Mucosa of rectum (tissue), 2 donors: ENCODE data around the gene LENG8.

Experiments used
- H3K27ac ChIP-seq, 2 donors: one replicate each; pipeline ENCODE4 v1.7.0; 2013; ENCODE audit warnings: inconsistent platforms in 2 of 2, low read depth in 2 of 2, low read length in 2 of 2
- H3K27me3 ChIP-seq, 2 donors: one replicate each; pipeline ENCODE4 v1.7.0; 2013; ENCODE audit warnings: low read length in 2 of 2; ENCODE audit not compliant: control insufficient read depth in 2 of 2, insufficient read depth in 2 of 2
- H3K36me3 ChIP-seq, 2 donors: one replicate each; pipeline ENCODE4 v1.7.0; 2013; ENCODE audit warnings: low read length in 2 of 2; ENCODE audit not compliant: control insufficient read depth in 2 of 2, insufficient read depth in 2 of 2
- H3K4me1 ChIP-seq, 2 donors: one replicate each; pipeline ENCODE4 v1.7.0; 2013; ENCODE audit warnings: low read length in 2 of 2, mild to moderate bottlenecking in 1 of 2; ENCODE audit not compliant: control insufficient read depth in 2 of 2, insufficient read depth in 2 of 2
- H3K4me3 ChIP-seq, 2 donors: one replicate each; pipeline ENCODE4 v1.7.0; 2013; ENCODE audit warnings: low read length in 2 of 2
- H3K9ac ChIP-seq, 2 donors: one replicate each; pipeline ENCODE4 v1.7.0; 2013; ENCODE audit warnings: low read length in 2 of 2, low read depth in 1 of 2, mild to moderate bottlenecking in 1 of 2
- H3K9me3 ChIP-seq, 2 donors: one replicate each; pipeline ENCODE4 v1.7.0; 2013; ENCODE audit warnings: low read length in 2 of 2; ENCODE audit not compliant: control insufficient read depth in 2 of 2
- donor health status: healthy.
- donor health status: Normal muscosa, but diverticular disease.

LENG8 gene

DNA sequence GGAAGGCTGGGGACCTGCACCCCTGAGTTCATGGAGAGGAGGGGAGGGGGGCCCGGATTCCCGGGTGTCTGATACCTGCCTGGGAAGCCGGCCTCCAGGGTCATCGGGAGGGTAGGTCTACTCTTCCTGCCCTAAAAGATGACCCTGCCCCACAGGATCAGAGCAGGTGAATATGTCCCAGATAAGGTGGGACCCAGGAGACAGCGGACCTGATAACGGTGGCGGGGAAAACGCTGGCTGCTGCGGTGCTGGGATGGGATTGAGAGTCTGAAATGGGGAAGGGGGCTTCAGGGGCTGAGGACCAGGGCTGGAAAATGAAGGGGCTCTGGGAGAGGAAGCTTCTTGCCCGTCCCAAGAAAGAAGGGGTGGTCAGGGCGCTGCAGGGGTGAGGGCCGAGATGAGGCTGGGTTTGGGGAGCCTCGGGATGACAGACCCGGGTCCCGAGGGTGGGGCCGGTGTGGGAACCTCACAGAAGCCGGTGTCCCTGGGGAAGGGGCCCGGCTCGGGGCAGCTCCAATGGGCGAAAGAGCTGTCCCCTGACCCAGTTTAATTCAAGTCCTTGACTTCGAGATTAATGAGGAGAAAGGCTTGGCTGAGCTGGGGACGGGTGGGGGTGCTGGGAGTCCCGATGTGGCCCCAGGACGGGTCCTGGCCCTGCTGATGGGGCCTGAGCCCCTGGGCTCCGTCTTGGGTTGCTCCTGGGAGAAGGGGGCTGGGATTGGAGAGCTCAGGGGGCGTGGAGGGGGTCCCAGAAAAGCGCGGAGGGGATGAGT is 32.9 kb upstream of the LENG8 start:
- Histone ChIP-seq H3K27me3 (peaks cover 22 to 29% of the 10 kb centered on the region in 2 donors), H3K27ac (no peak overlapping the region), H3K36me3 (no peaks in the 10 kb centered on the region), H3K9ac (no peak overlapping the region), H3K4me3 (no peak overlapping the region), H3K9me3 (no peaks in the 10 kb centered on the region), H3K4me1 (no peaks in the 10 kb centered on the region)

DNA sequence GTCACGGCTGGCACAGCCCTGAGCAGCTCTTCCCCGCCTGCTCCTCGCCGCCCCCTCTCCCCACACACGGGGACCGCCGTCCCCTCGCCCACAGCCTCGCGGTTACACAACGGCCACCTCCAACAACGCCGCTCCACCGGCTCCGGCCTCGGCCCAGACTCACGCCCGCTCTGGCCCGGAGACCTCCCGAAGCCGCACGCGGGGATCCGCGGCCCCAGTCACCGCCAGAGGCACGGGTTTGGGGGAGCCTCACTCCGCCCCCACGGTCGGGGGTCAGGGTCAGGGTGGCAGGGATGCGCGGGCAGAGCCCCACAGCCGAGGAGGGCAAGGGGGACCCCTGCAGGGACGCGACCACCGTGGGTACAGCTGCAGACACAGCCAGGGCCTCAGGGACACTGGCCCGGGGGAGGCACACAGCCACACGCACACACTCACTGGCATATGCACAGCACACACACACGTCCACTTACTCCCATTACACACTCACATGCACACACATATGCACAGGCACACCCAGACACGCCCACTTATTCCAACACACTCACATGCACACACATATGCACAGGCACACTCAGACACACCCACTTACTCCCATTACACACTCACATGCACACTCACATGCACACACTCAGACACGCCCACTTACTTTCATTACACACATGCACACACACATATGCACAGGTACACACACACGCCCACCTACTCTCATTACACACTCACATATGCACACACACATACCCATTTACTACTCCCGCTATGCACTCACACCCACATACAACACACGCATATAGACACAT is 32.1 kb upstream of the LENG8 start:
- no peaks in the 10 kb centered on the region for H3K9me3 ChIP-seq
- peaks cover 22 to 30% of the 10 kb centered on the region in 2 donors for H3K27me3 ChIP-seq
- H3K4me1 ChIP-seq: no peaks in the 10 kb centered on the region
- H3K36me3 ChIP-seq: no peaks in the 10 kb centered on the region
- no peak overlapping the region for H3K4me3 ChIP-seq
- H3K27ac ChIP-seq: no peak overlapping the region
- H3K9ac ChIP-seq: no peak overlapping the region

DNA sequence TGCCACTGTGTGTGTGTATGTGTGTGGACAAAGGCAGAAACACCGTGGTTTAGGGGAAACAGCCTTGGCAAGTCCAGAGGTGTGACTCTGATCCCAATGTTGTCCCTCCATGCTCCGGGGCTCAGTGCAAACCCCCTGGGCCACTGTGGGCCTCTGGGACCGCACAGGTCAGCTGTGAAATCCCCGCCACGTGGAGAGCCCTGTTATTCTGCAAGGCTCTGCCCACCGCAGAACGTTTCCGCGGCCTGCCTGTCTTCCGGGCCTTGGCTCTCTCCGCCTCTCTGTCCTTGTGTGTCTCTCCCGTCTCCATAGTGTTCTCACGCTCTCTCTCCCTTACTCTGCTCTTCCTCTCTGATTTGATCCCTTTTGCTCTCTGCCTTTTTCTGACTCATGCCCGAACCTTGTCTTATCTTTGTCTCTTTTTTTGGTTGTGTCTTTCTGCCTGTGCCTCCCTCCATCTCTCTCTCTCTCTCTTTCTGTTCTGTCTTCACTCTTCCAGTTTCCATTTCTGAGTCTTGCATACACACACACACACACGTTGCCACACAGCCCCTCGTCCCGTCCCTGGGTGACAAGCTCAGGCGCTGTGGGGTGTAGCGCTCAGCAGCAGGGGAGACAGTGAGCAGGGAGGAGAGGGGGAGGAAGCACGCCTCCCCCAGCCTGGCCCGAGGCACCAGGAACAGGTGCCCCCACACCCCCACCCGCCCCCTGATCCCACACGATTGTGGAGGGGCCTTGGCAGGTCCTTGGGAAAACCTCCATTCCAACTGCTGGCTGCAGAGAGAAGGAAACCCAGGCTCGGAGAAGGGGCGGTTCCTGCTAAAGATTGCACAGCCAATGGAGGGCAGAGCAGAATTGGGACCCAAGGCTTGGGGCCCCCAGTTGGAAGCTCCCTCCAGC is 30.7 kb upstream of the LENG8 start:
- H3K9ac ChIP-seq: no peak overlapping the region
- H3K27ac ChIP-seq: no peak overlapping the region
- no peaks in the 10 kb centered on the region for H3K9me3 ChIP-seq
- H3K4me3 ChIP-seq: no peak overlapping the region
- no peaks in the 10 kb centered on the region for H3K36me3 ChIP-seq
- H3K27me3 ChIP-seq: peaks cover 22 to 31% of the 10 kb centered on the region in 2 donors
- no peaks in the 10 kb centered on the region for H3K4me1 ChIP-seq

DNA sequence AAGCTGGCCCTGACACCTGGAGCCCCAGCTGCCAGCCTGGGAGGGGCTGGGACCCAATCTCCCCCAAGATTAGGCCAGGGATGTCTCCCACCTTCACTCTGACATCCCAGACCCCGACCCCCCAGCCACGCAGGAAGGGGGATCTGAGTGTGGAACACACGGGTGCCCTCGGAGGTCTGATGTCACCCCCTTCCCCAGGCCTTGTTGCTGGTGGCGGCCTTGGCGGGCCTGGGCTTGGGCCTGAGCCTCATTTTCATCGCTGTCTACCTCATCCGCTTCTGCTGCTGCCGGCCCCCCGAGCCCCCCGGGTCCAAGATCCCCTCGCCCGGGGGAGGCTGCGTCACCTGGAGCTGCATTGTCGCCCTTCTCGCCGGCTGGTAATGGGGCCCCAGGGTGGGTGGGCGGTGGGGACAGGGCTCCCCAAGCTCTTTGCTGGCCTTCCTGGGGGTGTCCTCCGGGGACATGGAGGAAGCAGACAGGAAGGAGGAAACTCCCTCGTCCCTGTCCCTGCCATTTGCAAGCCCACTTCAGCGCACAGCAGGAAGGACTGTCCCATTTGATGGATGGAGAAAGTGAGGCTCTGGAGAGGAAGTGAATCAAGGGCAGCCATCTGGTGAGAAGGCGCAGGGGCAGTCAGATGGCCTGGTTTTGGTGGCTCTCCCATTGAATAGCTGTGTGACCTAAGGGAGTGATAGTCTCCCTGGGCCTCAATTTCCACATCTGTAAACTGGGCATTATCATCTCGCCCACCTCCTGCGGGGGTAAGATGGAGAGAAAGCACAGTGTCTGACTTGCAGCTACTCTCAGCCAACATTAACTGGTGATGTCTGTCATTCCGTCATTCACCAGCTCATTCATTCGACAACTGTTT is 29.8 kb upstream of the LENG8 start:
- no peaks in the 10 kb centered on the region for H3K9me3 ChIP-seq
- no peak overlapping the region for H3K9ac ChIP-seq
- H3K4me1 ChIP-seq: no peaks in the 10 kb centered on the region
- peaks cover 22 to 31% of the 10 kb centered on the region in 2 donors for H3K27me3 ChIP-seq
- no peak overlapping the region for H3K27ac ChIP-seq
- H3K36me3 ChIP-seq: no peaks in the 10 kb centered on the region
- no peak overlapping the region for H3K4me3 ChIP-seq

DNA sequence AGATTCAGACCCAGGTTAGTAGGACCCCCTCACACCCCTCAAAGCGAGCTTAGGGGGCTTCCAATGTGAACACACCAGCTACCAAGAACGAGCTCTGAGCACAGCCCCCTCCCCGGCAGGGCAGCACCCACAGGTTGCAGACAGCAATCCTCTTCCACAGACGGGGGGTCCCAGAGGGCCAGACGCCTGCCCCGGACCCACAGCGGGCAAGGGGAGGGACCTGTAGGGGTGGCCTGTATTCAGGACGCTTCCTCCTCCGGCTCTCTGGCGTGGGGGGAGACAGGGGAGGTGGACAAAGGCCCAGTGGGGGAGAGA is 29.0 kb upstream of the LENG8 start:
- Histone ChIP-seq H3K4me1 (no peaks in the 10 kb centered on the region), H3K27me3 (peaks cover 20 to 24% of the 10 kb centered on the region in 2 donors), H3K36me3 (no peaks in the 10 kb centered on the region), H3K4me3 (no peak overlapping the region), H3K27ac (no peak overlapping the region), H3K9me3 (no peaks in the 10 kb centered on the region), H3K9ac (no peak overlapping the region)

DNA sequence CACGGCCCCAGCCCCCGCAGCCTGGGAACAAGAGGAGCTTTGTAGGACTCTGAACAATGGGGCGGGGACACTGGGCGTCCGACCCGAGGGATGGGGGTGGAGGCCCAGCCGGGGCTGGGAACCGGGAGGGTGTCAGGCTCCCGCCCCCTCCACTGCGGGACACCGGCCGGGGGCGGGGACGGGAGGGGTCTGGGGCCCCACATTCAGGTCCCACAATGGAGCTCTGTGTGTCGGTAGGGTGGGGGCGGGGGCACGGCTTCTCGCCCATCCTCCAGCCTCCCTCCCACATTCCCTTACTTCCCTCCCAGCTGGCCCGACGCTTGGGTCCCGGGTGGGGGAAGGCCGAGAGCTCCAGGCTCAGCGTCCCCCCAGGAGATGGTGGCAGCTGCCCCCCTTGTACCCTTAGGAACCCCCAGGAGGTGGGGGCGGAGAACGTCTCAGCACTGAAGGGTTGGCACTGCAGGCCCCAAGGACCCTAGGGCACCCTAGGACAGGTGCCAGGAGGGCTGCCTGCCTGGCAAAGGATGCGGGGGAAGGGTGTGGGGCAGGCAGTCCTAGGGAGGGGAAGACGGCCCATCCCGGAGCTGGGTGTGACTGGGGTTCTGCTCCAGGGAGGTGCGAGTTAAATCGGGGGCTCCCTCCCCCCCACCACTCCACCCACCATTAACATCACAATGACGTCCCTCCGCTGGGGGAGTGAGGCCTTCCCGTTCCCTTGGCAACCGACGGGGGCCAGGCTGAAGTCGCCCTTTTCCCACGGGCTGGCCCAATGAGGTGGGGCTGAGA is 28.4 kb upstream of the LENG8 start:
- Histone ChIP-seq H3K9me3 (no peaks in the 10 kb centered on the region), H3K27me3 (peaks cover 20 to 24% of the 10 kb centered on the region in 2 donors), H3K4me1 (no peaks in the 10 kb centered on the region), H3K4me3 (no peak overlapping the region), H3K9ac (no peak overlapping the region), H3K27ac (no peak overlapping the region), H3K36me3 (no peaks in the 10 kb centered on the region)

DNA sequence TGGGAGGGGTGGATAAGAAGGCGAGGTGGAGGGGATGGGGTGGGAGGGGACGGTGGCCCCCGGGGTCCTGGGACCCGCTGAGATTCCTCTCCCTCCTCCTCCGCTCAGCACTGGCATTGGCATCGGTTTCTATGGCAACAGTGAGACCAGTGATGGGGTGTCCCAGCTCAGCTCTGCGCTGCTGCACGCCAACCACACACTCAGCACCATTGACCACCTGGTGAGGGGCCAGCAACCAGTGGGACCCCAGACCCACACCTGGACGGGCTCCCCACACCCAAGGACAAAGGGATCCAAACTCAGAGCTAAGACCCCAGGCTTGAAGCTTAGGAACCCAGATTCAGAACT is 27.9 kb upstream of the LENG8 start:
- Histone ChIP-seq H3K9me3 (no peaks in the 10 kb centered on the region), H3K36me3 (no peaks in the 10 kb centered on the region), H3K27ac (no peak overlapping the region), H3K27me3 (peaks cover 19 to 21% of the 10 kb centered on the region in 2 donors), H3K4me3 (no peak overlapping the region), H3K9ac (no peak overlapping the region), H3K4me1 (no peaks in the 10 kb centered on the region)

DNA sequence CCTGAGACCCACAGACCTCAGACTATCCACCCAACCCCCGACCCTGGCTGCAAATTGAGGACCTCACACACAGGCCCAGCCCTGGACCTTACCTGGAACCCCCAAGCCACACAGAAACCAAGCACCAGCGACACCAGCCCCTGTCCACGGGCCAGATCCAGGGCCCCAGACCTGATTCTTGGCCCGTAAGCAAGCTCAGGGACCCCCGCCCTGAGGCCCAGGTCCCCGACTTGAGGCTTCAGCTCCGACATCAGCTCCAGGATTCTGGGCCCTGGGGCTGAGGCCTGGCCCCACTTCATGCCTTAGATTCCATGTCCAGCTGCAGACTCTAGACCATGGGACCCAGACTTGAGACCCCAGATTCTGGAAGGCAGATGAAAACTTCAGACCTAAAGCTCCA is 27.5 kb upstream of the LENG8 start:
- Histone ChIP-seq H3K9ac (no peak overlapping the region), H3K9me3 (no peaks in the 10 kb centered on the region), H3K27me3 (peaks cover 22 to 24% of the 10 kb centered on the region in 2 donors), H3K36me3 (no peaks in the 10 kb centered on the region), H3K4me1 (no peaks in the 10 kb centered on the region), H3K27ac (no peak overlapping the region), H3K4me3 (no peak overlapping the region)

DNA sequence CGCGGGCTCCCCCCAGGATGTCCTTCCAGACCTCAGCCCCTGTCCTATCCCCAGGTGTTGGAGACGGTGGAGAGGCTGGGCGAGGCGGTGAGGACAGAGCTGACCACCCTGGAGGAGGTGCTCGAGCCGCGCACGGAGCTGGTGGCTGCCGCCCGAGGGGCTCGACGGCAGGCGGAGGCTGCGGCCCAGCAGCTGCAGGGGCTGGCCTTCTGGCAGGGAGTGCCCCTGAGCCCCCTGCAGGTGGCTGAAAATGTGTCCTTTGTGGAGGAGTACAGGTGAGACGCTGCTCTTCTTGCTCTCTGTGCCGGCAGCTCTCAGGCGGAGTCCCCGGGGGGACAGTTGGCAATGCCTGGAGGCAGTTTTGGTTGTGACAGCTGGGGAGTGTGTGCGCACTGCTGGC is 26.9 kb upstream of the LENG8 start:
- H3K27ac ChIP-seq: no peak overlapping the region

More for the DNA sequence above, 26.9 kb upstream of the LENG8 start:
- Histone ChIP-seq H3K9ac (no peak overlapping the region), H3K4me1 (no peaks in the 10 kb centered on the region), H3K36me3 (no peaks in the 10 kb centered on the region), H3K27me3 (peaks cover 21 to 22% of the 10 kb centered on the region in 2 donors), H3K9me3 (no peaks in the 10 kb centered on the region), H3K4me3 (no peak overlapping the region)
